ENCODE data around the gene CTNNA3.

DNA sequence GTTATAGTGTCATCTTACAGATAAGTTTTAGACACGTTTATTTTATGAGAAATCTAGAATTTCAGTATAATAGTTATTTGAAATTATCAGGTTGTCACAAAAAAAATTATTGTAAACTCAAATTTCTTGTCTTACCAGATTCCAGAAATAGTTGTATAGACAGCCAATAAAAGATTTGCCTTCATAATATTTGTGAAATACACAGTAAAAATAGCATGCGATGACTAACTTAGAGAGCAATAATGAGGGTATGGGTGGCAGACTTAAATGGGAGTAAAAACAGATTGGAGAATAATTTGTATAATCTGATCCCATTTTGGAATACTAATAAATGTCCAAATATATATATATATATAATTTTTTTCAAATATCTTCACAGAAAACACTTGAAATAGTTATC is 1457.7 kb downstream of the CTNNA3 start:
- TF ChIP-seq, protein P1, sequence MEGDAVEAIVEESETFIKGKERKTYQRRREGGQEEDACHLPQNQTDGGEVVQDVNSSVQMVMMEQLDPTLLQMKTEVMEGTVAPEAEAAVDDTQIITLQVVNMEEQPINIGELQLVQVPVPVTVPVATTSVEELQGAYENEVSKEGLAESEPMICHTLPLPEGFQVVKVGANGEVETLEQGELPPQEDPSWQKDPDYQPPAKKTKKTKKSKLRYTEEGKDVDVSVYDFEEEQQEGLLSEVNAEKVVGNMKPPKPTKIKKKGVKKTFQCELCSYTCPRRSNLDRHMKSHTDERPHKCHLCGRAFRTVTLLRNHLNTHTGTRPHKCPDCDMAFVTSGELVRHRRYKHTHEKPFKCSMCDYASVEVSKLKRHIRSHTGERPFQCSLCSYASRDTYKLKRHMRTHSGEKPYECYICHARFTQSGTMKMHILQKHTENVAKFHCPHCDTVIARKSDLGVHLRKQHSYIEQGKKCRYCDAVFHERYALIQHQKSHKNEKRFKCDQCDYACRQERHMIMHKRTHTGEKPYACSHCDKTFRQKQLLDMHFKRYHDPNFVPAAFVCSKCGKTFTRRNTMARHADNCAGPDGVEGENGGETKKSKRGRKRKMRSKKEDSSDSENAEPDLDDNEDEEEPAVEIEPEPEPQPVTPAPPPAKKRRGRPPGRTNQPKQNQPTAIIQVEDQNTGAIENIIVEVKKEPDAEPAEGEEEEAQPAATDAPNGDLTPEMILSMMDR (IDR thresholded peaks at IDR 0.05), result no peak
- TF ChIP-seq POLR2A (IDR thresholded peaks at IDR 0.05), result no peak

All from uterus (tissue), 2 donors.